Fibroblast of skin of back (primary cell): ENCODE data around the gene PCDH10.
A peak's percentile ranks its signal among the peaks of the same experiment; 100 is the strongest.

ENCODE experiments used
- DNase-seq: peaks from one replicate; pipeline ENCODE4 v3.0.0-alpha.2; 2013

PCDH10 gene

DNA sequence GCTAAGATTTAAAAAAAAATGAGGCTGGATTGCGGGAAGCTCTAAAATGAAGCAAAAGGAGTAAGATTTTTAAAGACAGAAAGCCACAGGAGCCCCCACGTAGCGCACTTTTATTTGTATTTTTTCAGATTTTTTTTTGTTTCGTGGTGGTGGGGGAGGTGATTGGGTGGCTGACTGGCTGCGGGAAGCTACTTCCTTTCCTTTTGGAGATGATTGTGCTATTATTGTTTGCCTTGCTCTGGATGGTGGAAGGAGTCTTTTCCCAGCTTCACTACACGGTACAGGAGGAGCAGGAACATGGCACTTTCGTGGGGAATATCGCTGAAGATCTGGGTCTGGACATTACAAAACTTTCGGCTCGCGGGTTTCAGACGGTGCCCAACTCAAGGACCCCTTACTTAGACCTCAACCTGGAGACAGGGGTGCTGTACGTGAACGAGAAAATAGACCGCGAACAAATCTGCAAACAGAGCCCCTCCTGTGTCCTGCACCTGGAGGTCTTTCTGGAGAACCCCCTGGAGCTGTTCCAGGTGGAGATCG is 908 bp downstream of the PCDH10 start:
- DNase-seq, result peak; percentile 12

DNA sequence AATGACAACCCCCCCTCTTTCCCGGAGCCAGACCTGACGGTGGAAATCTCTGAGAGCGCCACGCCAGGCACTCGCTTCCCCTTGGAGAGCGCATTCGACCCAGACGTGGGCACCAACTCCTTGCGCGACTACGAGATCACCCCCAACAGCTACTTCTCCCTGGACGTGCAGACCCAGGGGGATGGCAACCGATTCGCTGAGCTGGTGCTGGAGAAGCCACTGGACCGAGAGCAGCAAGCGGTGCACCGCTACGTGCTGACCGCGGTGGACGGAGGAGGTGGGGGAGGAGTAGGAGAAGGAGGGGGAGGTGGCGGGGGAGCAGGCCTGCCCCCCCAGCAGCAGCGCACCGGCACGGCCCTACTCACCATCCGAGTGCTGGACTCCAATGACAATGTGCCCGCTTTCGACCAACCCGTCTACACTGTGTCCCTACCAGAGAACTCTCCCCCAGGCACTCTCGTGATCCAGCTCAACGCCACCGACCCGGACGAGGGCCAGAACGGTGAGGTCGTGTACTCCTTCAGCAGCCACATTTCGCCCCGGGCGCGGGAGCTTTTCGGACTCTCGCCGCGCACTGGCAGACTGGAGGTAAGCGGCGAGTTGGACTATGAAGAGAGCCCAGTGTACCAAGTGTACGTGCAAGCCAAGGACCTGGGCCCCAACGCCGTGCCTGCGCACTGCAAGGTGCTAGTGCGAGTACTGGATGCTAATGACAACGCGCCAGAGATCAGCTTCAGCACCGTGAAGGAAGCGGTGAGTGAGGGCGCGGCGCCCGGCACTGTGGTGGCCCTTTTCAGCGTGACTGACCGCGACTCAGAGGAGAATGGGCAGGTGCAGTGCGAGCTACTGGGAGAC is 1.6 kb downstream of the PCDH10 start:
- DNase-seq, result peak; percentile 12

DNA sequence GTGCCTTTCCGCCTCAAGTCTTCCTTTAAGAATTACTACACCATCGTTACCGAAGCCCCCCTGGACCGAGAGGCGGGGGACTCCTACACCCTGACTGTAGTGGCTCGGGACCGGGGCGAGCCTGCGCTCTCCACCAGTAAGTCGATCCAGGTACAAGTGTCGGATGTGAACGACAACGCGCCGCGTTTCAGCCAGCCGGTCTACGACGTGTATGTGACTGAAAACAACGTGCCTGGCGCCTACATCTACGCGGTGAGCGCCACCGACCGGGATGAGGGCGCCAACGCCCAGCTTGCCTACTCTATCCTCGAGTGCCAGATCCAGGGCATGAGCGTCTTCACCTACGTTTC is 2.2 kb downstream of the PCDH10 start:
- DNase-seq, result peak; percentile 26

DNA sequence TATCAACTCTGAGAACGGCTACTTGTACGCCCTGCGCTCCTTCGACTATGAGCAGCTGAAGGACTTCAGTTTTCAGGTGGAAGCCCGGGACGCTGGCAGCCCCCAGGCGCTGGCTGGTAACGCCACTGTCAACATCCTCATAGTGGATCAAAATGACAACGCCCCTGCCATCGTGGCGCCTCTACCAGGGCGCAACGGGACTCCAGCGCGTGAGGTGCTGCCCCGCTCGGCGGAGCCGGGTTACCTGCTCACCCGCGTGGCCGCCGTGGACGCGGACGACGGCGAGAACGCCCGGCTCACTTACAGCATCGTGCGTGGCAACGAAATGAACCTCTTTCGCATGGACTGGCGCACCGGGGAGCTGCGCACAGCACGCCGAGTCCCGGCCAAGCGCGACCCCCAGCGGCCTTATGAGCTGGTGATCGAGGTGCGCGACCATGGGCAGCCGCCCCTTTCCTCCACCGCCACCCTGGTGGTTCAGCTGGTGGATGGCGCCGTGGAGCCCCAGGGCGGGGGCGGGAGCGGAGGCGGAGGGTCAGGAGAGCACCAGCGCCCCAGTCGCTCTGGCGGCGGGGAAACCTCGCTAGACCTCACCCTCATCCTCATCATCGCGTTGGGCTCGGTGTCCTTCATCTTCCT is 2.7 kb downstream of the PCDH10 start:
- DNase-seq, result peak; percentile 23

DNA sequence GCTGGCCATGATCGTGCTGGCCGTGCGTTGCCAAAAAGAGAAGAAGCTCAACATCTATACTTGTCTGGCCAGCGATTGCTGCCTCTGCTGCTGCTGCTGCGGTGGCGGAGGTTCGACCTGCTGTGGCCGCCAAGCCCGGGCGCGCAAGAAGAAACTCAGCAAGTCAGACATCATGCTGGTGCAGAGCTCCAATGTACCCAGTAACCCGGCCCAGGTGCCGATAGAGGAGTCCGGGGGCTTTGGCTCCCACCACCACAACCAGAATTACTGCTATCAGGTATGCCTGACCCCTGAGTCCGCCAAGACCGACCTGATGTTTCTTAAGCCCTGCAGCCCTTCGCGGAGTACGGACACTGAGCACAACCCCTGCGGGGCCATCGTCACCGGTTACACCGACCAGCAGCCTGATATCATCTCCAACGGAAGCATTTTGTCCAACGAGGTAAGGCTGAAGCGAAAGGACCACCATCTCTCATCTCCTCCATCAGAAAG is 3.3 kb downstream of the PCDH10 start:
- no peak for DNase-seq

DNA sequence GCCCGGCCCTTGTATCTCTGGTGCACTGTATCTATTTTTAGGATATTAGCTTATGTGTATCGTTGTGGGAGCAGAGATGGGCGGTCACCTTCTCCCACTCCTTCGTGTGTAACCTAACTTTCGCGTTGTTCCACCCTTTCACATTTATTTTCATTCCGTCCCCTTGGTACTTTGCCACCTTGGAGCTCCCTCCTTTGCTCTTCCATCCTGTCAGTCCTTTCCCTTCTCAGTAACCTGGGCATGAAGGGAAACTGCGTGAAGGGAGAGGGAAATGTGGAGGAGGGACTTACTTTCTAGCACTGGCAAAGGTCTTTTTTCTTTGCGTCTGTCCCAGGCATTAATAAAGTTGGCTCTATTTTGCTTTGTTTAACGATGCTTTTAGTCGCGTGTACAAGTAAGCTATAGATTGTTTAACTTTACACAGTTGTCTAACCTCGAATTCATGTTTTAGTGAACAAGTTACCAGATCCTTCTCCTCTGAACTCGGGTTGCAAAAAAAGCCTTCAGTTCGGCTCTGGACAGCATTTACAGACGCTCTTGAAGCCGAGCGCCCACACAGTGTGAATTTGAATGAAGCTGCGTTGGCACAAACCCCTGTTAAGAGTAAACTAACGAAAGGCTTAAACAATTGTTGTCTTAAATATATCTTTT is 3.9 kb downstream of the PCDH10 start:
- peak; percentile 21 for DNase-seq

DNA sequence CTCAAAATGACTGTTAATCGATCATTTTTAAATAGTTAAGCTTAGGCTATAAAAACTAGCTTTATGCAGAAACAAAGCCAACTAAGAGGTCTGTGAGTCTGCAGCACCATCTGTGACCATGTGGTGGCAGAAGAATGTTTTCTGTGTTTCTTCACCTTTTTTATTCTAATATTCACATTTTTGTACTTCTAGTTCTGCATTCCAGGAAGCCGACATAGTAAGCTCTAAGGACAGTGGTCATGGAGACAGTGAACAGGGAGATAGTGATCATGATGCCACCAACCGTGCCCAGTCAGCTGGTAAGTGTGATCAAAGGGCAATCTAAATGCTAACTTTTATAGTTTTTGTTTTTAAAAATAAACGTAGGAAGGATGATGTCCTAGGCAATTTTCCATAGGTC is 5.6 kb downstream of the PCDH10 start:
- peak; percentile 61 for DNase-seq

DNA sequence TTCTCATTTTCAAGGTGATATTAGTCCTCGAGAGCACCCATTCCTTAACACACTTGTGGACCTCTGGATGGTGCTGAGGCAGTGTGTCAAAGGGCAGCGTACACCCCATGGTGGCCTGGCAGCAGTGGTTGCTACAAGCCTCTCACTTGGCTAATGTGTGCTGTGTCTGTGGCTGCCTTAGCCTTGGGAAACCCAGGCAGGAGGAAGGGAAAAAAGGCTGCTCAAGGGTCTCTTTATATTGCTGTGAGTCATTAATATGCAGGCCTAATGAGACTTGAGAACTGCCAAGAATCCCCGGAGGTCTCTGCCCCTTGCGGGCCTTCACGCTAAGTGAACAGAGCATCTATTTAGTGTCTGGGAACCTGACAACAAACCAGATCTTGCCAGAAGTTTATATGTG is 7.0 kb downstream of the PCDH10 start:
- DNase-seq, result no peak

DNA sequence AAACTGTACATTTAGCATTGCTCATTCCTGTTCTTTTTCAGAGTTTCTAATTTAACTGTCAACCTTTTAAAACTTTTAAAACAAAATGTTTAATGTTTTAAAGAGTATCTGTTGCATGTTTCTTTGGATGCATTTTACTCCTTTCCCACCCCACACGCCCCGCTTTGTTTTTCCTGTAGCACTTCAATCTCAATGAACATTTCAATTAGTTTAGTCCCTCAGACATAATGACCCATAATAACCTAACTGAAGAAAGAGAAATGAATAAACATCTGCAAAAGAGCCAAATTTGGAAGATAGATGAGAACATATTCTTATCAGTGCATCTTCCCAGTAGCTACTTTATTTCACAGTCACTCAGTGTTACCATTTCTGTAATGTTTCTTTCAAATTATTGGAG is 7.5 kb downstream of the PCDH10 start:
- DNase-seq, result no peak

DNA sequence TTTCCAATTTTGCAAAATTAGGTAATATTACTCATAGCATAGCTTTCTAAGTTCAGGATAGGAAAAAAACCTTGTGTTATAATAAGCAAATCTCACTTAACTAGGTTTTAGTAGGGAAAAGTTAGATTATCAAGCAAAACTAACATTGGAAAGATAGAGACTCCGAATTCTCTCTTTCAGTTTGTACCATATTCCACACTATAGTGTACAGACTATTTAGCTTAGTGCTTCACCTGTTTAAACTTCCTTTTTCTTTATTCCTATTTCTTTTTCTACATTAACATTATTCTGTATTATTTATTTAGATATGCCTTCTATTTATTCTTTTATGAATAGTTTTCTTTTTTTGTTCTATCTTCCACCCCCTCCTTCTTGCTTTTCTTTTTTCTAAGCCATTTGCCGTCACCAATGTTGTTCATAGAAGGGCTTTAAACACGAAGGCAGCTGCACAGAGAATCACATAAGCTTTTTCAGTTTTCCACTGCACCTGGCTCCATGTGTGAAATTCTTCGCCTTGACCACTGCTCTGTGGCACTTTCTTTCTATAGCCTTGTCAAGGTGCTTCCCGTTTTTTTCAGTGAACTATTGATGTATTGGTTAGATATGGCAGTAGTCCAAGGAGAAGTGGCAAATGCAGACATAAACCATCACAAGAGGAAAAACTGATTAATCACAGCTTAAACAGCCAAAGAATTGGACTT is 8.5 kb downstream of the PCDH10 start:
- no peak for DNase-seq

DNA sequence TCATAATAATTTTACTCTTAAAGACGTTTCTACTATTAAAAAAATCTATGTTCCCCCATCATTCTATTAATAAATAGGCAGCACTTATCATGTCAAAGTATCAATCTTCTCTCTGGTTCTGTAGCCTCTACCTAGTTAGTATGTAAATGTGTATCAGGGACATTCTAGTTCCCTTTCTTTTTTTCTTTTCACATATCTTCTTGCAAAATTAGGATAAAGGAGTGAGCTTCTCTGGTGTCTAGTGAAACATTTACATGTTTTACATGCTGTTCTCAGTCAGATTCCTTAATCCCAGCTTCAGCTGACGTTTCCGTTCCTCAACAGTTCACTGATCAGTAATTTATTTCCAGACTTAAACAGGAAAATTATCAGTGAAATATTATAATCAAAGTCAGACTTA is 11.8 kb downstream of the PCDH10 start:
- no peak for DNase-seq

DNA sequence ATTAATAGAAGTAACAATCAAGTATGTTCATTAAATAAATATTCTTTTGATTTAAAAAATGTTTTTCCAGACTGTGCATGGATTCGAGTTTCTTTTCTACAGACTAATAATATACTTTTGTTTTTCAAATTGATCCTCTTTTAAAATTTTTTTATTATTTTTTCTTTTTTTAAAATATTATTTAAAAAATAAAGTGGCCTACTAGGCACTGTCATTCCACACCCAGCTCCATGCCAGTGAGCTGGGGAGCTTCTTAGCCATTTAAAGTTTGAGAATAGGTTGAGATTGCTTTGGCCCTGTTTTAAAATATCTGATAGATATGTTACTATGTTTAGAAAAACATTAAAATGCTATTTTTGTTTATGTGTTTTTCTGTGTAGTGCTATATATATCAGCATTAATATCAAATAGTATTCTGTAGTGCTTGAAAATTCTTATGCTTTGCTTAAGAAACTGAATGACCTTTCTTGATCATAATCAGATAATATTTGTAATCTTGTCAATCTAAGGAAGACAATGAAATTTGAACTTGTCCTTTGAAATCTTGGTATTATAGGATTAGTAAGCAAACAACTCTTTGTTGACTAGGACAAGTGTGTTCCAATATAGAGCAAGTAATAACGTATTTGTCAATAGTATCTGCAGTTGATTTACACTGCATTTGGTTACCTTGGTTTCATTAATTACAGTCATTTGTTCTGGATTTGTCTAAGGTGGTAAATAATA is 12.6 kb downstream of the PCDH10 start:
- no peak for DNase-seq

DNA sequence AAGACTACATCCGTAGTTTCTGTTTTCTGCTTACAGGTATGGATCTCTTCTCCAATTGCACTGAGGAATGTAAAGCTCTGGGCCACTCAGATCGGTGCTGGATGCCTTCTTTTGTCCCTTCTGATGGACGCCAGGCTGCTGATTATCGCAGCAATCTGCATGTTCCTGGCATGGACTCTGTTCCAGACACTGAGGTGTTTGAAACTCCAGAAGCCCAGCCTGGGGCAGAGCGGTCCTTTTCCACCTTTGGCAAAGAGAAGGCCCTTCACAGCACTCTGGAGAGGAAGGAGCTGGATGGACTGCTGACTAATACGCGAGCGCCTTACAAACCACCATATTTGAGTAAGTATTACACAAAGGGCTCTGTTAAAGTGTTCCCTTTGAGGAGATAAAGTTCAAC is 13.8 kb downstream of the PCDH10 start:
- no peak for DNase-seq

DNA sequence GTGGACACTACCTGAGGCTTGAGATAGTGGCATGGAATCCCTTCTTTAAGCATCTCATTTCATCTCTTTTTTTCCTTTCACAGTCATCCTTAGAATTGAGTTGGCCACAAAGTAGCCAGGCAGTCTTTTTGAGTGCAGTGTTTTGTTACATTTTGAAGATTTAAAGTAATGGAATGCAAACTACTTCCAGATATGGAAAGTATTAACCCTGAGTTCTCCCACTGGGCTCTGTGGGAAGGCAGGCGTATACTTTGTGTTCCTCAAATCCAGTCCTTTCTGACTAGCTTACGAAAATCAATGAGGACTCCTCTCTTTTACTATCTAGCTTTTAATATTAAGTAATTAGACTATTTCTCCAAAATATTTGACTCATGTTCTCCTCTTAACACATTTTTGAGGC is 29.9 kb downstream of the PCDH10 start:
- peak; percentile 52 for DNase-seq

DNA sequence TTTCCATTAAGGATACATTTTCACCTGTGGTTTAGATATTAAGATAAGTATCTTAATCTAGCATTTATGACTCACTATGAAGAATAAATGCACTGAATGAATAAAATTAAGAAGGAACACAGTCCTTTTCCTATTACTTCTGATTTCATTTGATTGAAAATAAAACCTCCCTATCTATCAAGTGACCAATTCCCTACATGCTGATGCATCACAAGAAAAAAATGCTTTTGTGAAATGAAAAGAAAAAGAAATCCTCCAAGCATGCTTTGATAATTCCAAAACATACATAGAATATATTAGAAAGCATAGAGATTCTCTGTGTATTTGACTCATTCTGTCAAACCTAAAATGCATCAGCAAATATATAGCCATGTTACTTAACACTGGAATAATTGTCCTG is 37.1 kb downstream of the PCDH10 start:
- DNase-seq, result peak; percentile 9

DNA sequence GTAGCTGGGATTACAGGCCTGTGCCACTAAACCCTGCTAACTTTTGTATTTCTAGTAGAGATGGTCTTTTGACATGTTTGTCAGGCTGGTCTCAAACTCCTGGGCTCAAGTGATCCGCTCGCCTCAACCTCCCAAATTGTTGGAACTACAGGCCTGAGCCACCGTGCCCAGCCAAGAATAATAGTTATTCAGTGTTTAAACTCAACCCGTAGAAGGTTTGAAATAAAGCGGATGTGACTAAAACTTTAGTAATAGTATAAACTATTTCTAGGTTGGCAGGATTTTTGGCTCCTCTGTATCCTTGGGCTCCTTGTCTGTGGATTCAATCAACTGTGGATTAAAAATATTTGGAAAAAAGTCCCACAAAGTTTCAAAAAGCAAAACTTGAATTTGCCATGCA is 37.8 kb downstream of the PCDH10 start:
- peak; percentile 5 for DNase-seq

DNA sequence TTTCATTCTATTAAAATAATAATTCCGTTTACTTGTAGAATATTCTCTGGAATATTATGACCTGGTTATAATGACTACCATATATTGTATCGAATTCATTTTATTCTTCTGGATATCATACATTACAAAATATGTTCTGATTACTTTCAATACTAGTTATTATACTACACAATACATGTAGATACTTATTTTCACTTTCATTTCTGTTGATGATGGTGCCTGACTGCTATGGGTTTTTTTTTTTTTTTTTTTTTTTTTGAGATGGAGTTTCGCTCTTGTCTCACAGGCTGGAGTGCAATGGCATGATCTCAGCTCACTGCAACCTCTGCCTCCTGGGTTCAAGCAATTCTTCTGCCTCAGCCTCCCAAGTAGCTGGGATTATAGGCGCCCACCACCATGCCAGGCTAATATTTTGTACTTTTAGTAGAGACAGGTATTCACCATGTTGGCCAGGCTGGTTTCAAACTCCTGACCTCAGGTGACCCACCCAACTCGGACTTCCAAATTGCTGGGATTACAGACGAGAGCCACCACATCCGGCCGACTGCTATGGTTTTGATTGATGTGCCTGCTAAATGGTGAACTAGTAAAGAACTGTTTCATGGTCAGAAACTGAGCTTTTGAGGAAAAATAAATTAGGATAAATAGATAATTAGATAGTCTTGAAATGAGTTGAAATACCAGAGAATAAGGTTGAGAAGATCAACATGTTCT is 39.5 kb downstream of the PCDH10 start:
- no peak for DNase-seq

DNA sequence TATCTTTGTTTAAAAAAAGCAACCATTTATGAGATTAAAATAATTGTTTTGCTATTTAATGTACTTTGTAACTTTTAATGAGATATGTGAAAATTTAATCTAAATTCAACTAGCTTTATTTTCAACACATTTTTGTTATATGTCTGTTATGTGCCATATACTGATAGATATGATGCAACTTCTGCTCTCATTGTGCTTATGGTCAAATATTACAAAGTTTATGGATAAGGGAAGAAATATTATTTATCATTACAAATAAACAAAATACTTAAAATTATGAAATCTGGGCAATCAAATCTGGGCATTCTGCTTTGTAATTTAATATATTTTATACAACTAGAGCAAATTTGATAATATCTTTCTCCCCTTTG is 40.0 kb downstream of the PCDH10 start:
- no peak for DNase-seq

DNA sequence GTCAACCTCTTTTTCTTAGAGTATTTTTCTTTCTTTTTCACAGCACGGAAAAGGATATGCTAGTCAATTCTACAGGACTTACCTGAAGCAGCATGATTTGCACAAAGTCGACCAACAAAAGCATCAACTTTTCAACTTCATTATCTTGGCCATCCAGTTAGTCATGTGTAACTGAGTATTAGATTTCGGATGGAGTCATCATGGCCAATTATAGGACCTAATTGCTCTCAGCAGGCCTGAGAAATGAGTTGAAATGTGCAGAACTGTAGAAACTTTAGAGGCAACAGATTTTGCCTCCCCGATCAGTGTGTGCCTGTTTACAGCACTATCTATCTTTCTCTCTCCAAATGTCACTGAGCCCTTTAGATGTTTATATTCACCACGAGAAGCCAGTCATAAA is 41.0 kb downstream of the PCDH10 start:
- no peak for DNase-seq

DNA sequence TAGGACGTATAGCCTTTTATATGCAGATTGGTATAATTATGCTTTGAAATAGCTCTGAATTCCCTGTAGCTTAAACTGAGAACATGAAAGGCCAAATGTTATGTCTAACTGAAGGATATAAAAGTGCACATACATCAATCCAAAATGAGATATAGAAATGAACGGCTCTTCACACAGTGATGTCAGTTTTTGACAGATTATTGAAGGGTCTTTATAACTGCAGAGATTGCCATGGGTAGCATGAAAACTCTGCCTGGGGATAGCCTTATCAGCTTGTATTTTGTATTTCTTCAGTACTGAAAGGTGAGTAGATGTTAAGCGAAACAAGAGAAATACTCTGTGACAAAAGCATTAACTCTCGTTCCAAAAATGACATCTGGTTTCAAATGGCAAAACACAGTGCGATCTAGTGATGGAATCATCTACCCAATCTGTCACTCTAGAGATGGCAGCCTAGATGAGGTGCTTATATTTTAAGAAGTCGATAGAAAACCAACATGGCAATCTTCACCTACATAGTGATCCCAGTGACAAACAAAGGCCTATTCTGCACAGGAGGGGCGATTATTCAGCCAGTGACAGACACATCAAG is 59.7 kb downstream of the PCDH10 start:
- DNase-seq, result no peak

DNA sequence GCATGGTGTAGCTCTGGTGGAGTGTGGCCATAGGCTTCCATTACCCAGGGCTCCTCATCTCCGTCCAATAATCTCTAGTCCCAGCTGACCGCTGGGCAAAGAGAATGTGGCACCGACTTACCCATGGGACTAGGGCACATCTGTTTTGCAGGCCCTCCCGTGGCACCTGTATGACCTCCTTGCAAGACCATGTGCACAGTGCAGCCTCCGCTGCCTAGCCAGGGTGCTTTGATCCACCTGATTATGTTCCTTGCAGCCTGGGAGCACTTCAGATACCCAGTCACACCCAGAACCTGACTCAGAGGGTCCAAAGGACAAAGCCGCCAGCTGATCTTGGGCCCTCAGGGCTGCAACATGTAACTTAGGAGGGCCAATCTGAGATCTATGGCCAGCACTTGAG is 84.8 kb downstream of the PCDH10 start:
- DNase-seq, result no peak
